GM13977 (cell line): ENCODE results near the gene TBC1D22A.

ENCODE experiments used
- DNase-seq: peaks from one replicate; pipeline ENCODE4 v3.0.0; 2012; ENCODE audit warnings: low spot score
- CTCF ChIP-seq: IDR thresholded peaks from 2 replicates; pipeline ENCODE4 v1.5.1; 2012; ENCODE audit warnings: mild to moderate bottlenecking, control low read depth; ENCODE audit not compliant: insufficient read depth; ENCODE audit errors: extremely low read depth, missing control alignments
- in situ Hi-C: fragments of 300-500 bp; cut with MboI; formaldehyde crosslinking; loops from one replicate; pipeline ENCODE4 v1.12.0; 2022; ENCODE audit warnings: low sequenced_read_pairs, low pct_unique_long_range_greater_than_20kb, mixed read lengths, inconsistent platforms; ENCODE audit not compliant: unreplicated experiment

Gene TBC1D22A

GRCh38 chr22:47218671-47219070 is 456.2 kb downstream of the TBC1D22A start:
- in situ Hi-C loops, result loop anchor here (25.0 kb wide), 1 partner anchor 1269 kb away; a partner anchor contains a TSS
- no peak for TF ChIP-seq CTCF
- DNase-seq, result no peak

GRCh38 chr22:47219789-47220188 is 457.3 kb downstream of the TBC1D22A start:
- no peak for DNase-seq
- TF ChIP-seq CTCF, result no peak
- in situ Hi-C loops, result loop anchor here (25.0 kb wide), 1 partner anchor 1268 kb away; a partner anchor contains a TSS

- in situ Hi-C loops, result loop anchor here (25.0 kb wide), 1 partner anchor 1267 kb away; a partner anchor contains a TSS
- no peak for DNase-seq
- TF ChIP-seq CTCF, result no peak
Measured at GRCh38 chr22:47220752-47221151, 458.3 kb downstream of the TBC1D22A start.

GRCh38 chr22:47221840-47222615 is 459.6 kb downstream of the TBC1D22A start:
- in situ Hi-C loops, result loop anchor here (25.0 kb wide), 1 partner anchor 1265 kb away; a partner anchor contains a TSS
- no peak for DNase-seq
- TF ChIP-seq CTCF, result no peak
